Effector memory CD4-positive, alpha-beta T cell (primary cell): ENCODE data around the gene ZNF415.

Experiments
- DNase-seq, 3 donors: peaks; one replicate each; pipeline ENCODE4 v3.0.0-alpha.2; 2020
- H3K27ac ChIP-seq: 2 replicates; pipeline ENCODE4 v1.7.0; 2013; ENCODE audit warnings: mild to moderate bottlenecking, low read length, moderate library complexity; ENCODE audit not compliant: insufficient read depth, poor library complexity, severe bottlenecking
- H3K27me3 ChIP-seq: replicated peaks from 2 replicates; pipeline ENCODE4 v1.7.0; 2013; ENCODE audit warnings: mild to moderate bottlenecking, low read length; ENCODE audit not compliant: insufficient read depth, control insufficient read depth, poor library complexity, severe bottlenecking
- H3K36me3 ChIP-seq: 2 replicates; pipeline ENCODE4 v1.7.0; 2013; ENCODE audit warnings: mild to moderate bottlenecking, low read length, moderate library complexity; ENCODE audit not compliant: control insufficient read depth, insufficient read depth
- H3K4me1 ChIP-seq: 2 replicates; pipeline ENCODE4 v1.7.0; 2013; ENCODE audit warnings: low read length, mild to moderate bottlenecking; ENCODE audit not compliant: control insufficient read depth, insufficient read depth, poor library complexity, severe bottlenecking
- H3K4me3 ChIP-seq: 2 replicates; pipeline ENCODE4 v1.7.0; 2013; ENCODE audit warnings: low read length, low read depth, mild to moderate bottlenecking; ENCODE audit not compliant: insufficient read depth, poor library complexity, severe bottlenecking
- H3K9me3 ChIP-seq: 2 replicates; pipeline ENCODE4 v1.7.0; 2013; ENCODE audit warnings: mild to moderate bottlenecking, low read length, moderate library complexity; ENCODE audit not compliant: control insufficient read depth

The ZNF415 gene

GRCh38 chr19:53057904-53058580 is 74.7 kb downstream of the ZNF415 start:
- Histone ChIP-seq H3K36me3 (no peaks in the 10 kb centered on the region), H3K9me3 (peaks cover 33% of the 10 kb centered on the region), H3K4me1 (no peaks in the 10 kb centered on the region), H3K27ac (no peak overlapping the region), H3K4me3 (no peak overlapping the region), H3K27me3 (no peaks in the 10 kb centered on the region)
- no peak for DNase-seq
